ENCODE measurements around the gene PRKCH. TPM values are rescaled to one million over a fixed set of nuclear protein-coding genes. Genes with fewer than 3 reads are reported as not detected.

Gene PRKCH
- total and polyA plus RNA-seq, 2 of the 13 experiments (the other 11 are each of a cell fraction or from before 2014, with no cell fraction given): 0.48 to 1.3 TPM

DNA sequence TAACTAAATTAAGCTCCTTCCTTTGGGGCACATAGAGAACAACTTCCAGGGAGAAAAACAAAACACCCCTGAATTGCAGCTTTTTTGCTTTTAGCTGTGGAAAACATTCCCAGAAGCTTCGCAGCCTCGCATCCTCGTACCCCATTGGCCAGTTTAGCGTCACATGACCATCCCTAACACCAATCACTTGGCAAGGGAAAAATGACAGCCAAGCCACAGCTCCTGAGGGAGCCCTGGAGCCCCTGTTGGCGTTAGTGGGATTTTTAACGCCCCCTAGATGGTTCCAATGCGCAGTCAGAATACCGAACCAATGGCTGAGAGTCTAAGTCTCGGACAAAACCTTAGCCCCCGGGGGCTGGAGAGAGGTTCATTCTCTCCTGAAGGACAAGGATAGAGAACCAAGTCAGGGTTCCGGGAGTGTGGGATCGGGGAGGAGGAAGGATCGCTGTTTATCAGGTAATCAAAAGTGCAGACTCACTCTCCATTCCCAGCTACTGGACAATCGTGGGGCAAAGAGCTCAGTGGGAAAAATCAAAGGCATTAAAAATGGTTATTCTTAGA lies 238.3 kb downstream of the PRKCH start (continued):
- TF ChIP-seq TBP (CRISPR knock-in tag; IDR thresholded peaks at IDR 0.05): no peak
- TF ChIP-seq SNRNP70 (IDR thresholded peaks at IDR 0.05; ENCODE audit: low read depth, low read length): no peak
- TF ChIP-seq RELA (CRISPR knock-in tag; IDR thresholded peaks at IDR 0.05): no peak
- TF ChIP-seq, protein P1, sequence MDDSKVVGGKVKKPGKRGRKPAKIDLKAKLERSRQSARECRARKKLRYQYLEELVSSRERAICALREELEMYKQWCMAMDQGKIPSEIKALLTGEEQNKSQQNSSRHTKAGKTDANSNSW (CRISPR knock-in tag; IDR thresholded peaks at IDR 0.05; ENCODE audit: borderline replicate concordance): no peak
- no peak for TF ChIP-seq SALL2 (CRISPR knock-in tag; IDR thresholded peaks at IDR 0.05)
- no peak for TF ChIP-seq ONECUT2 (CRISPR knock-in tag; IDR thresholded peaks at IDR 0.05)
- no peak for TF ChIP-seq ZNF282 (IDR thresholded peaks at IDR 0.05; ENCODE audit: partially characterized antibody)
- no peak for TF ChIP-seq SP1 (IDR thresholded peaks at IDR 0.05)
- no peak for TF ChIP-seq SP1 (CRISPR knock-in tag; IDR thresholded peaks at IDR 0.05)
- TF ChIP-seq CAMTA2 (CRISPR knock-in tag; IDR thresholded peaks at IDR 0.05; ENCODE audit: borderline replicate concordance): no peak
- TF ChIP-seq ZFY (CRISPR knock-in tag; IDR thresholded peaks at IDR 0.05): no peak; the same call in 1 of the 2 replicates
- no peak for TF ChIP-seq ZSCAN21 (CRISPR knock-in tag; IDR thresholded peaks at IDR 0.05; ENCODE audit: borderline replicate concordance)
- TF ChIP-seq, protein P2, sequence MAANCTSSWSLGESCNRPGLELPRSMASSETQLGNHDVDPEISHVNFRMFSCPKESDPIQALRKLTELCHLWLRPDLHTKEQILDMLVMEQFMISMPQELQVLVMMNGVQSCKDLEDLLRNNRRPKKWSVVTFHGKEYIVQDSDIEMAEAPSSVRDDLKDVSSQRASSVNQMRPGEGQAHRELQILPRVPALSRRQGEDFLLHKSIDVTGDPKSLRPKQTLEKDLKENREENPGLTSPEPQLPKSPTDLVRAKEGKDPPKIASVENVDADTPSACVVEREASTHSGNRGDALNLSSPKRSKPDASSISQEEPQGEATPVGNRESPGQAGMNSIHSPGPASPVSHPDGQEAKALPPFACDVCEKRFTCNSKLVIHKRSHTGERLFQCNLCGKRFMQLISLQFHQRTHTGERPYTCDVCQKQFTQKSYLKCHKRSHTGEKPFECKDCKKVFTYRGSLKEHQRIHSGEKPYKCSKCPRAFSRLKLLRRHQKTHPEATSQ (CRISPR knock-in tag; IDR thresholded peaks at IDR 0.05; ENCODE audit: borderline replicate concordance): no peak
- no peak for TF ChIP-seq PAX8 (CRISPR knock-in tag; IDR thresholded peaks at IDR 0.05; ENCODE audit: borderline replicate concordance)
- no peak for TF ChIP-seq BRD4 (CRISPR knock-in tag; IDR thresholded peaks at IDR 0.05)
- no peak for TF ChIP-seq ZMYM2 (CRISPR knock-in tag; IDR thresholded peaks at IDR 0.05)
- no peak for TF ChIP-seq GTF3A (CRISPR knock-in tag; conservative IDR thresholded peaks at IDR 0.05)
- TF ChIP-seq, protein P3, sequence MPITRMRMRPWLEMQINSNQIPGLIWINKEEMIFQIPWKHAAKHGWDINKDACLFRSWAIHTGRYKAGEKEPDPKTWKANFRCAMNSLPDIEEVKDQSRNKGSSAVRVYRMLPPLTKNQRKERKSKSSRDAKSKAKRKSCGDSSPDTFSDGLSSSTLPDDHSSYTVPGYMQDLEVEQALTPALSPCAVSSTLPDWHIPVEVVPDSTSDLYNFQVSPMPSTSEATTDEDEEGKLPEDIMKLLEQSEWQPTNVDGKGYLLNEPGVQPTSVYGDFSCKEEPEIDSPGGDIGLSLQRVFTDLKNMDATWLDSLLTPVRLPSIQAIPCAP (CRISPR knock-in tag; IDR thresholded peaks at IDR 0.05; ENCODE audit: low read depth): no peak
- TF ChIP-seq ZKSCAN5 (CRISPR knock-in tag; IDR thresholded peaks at IDR 0.05): no peak
- TF ChIP-seq, protein P4, sequence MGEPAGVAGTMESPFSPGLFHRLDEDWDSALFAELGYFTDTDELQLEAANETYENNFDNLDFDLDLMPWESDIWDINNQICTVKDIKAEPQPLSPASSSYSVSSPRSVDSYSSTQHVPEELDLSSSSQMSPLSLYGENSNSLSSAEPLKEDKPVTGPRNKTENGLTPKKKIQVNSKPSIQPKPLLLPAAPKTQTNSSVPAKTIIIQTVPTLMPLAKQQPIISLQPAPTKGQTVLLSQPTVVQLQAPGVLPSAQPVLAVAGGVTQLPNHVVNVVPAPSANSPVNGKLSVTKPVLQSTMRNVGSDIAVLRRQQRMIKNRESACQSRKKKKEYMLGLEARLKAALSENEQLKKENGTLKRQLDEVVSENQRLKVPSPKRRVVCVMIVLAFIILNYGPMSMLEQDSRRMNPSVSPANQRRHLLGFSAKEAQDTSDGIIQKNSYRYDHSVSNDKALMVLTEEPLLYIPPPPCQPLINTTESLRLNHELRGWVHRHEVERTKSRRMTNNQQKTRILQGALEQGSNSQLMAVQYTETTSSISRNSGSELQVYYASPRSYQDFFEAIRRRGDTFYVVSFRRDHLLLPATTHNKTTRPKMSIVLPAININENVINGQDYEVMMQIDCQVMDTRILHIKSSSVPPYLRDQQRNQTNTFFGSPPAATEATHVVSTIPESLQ (CRISPR knock-in tag; conservative IDR thresholded peaks at IDR 0.05): no peak
- no peak for TF ChIP-seq ZNF773 (CRISPR knock-in tag; IDR thresholded peaks at IDR 0.05; ENCODE audit: borderline replicate concordance)
- no peak for TF ChIP-seq CC2D1A (CRISPR knock-in tag; IDR thresholded peaks at IDR 0.05)
- TF ChIP-seq SETDB1 (CRISPR knock-in tag; IDR thresholded peaks at IDR 0.05; ENCODE audit: borderline replicate concordance): no peak
- TF ChIP-seq MXD4 (CRISPR knock-in tag; IDR thresholded peaks at IDR 0.05): no peak
- no peak for TF ChIP-seq GZF1 (CRISPR knock-in tag; IDR thresholded peaks at IDR 0.05)
